Astrocyte (in vitro differentiated cells and primary cell): ENCODE results near the gene TMEM129. TPM values are rescaled to one million over a fixed set of nuclear protein-coding genes. Genes with fewer than 3 reads are reported as not detected.

Experiments
- DNase-seq: peaks from one replicate; pipeline ENCODE4 v3.0.0-alpha.2; 2010; ENCODE audit warnings: low read depth
- FAIRE-seq: peaks from 2 replicates; lab custom pipeline; 2011; peaks lifted over from hg19 to GRCh38; lab: Jason Lieb, UNC
- H2AFZ ChIP-seq: 2 replicates; pipeline ENCODE4 v1.6.0; 2012; ENCODE audit warnings: low read depth, low read length, inconsistent platforms
- H3K27ac ChIP-seq: 2 replicates; pipeline ENCODE4 v1.5.1; 2011; ENCODE audit warnings: low read depth, low read length, inconsistent platforms
- H3K27me3 ChIP-seq: 2 replicates; pipeline ENCODE4 v1.6.0; 2011; ENCODE audit warnings: low read length, inconsistent platforms; ENCODE audit not compliant: insufficient read depth
- H3K36me3 ChIP-seq: 2 replicates; pipeline ENCODE4 v1.5.1; 2011; ENCODE audit warnings: low read length, inconsistent platforms; ENCODE audit not compliant: insufficient read depth
- H3K4me1 ChIP-seq: 2 replicates; pipeline ENCODE4 v1.5.1; 2011; ENCODE audit warnings: low read length, inconsistent platforms; ENCODE audit not compliant: insufficient read depth
- H3K4me2 ChIP-seq: 2 replicates; pipeline ENCODE4 v1.6.0; 2012; ENCODE audit warnings: low read length, inconsistent platforms
- H3K4me3 ChIP-seq: 2 replicates; pipeline ENCODE4 v1.5.1; 2011; ENCODE audit warnings: low read depth, mild to moderate bottlenecking, low read length, inconsistent platforms; ENCODE audit not compliant: insufficient read depth
- H3K79me2 ChIP-seq: 2 replicates; pipeline ENCODE4 v1.6.0; 2012; ENCODE audit warnings: mild to moderate bottlenecking, low read length, inconsistent platforms; ENCODE audit not compliant: insufficient read depth
- H3K9ac ChIP-seq: 2 replicates; pipeline ENCODE4 v1.6.0; 2012; ENCODE audit warnings: mild to moderate bottlenecking, low read length, inconsistent platforms
- H3K9me3 ChIP-seq: 2 replicates; pipeline ENCODE4 v1.5.1; 2012; ENCODE audit warnings: low read depth, mild to moderate bottlenecking, low read length, inconsistent platforms; ENCODE audit not compliant: insufficient read depth
- H4K20me1 ChIP-seq: 2 replicates; pipeline ENCODE4 v1.6.0; 2012; ENCODE audit warnings: low read length, inconsistent platforms; ENCODE audit not compliant: insufficient read depth
- H3K27ac Mint-ChIP-seq: one replicate; pipeline ENCODE4 v1.8.0; 2021; ENCODE audit warnings: mild to moderate bottlenecking, mixed read lengths; ENCODE audit not compliant: unreplicated experiment
- H3K27me3 Mint-ChIP-seq: one replicate; pipeline ENCODE4 v1.8.0; 2021; ENCODE audit warnings: low read depth, mixed read lengths; ENCODE audit not compliant: unreplicated experiment
- H3K36me3 Mint-ChIP-seq: one replicate; pipeline ENCODE4 v1.8.0; 2021; ENCODE audit warnings: low read depth, mixed read lengths; ENCODE audit not compliant: unreplicated experiment
- H3K4me1 Mint-ChIP-seq: one replicate; pipeline ENCODE4 v1.8.0; 2021; ENCODE audit warnings: low read depth, mixed read lengths; ENCODE audit not compliant: unreplicated experiment
- H3K4me3 Mint-ChIP-seq: one replicate; pipeline ENCODE4 v1.8.0; 2021; ENCODE audit warnings: mild to moderate bottlenecking, moderate library complexity, mixed read lengths; ENCODE audit not compliant: unreplicated experiment
- H3K9me3 Mint-ChIP-seq: one replicate; pipeline ENCODE4 v1.8.0; 2021; ENCODE audit warnings: mild to moderate bottlenecking, mixed read lengths; ENCODE audit not compliant: unreplicated experiment
- EZH2 ChIP-seq: IDR thresholded peaks from 2 replicates; pipeline ENCODE4 v1.6.1; 2012; ENCODE audit warnings: mild to moderate bottlenecking, low read length, inconsistent platforms; ENCODE audit not compliant: insufficient read depth
- total RNA-seq: library from RNA; stranded (reverse); gene quantifications from 2 replicates; pipeline ENCODE4 v1.2.1, GENCODE V29; 2021
- TF ChIP-seq, protein P1 (sequence below): IDR thresholded peaks from 2 replicates; pipeline ENCODE4 v1.5.1; 2011; ENCODE audit warnings: low read depth, mild to moderate bottlenecking, inconsistent platforms, low read length, moderate library complexity; ENCODE audit not compliant: insufficient read depth

TMEM129 gene
- total RNA-seq, 1 donor from 2014 or later, result 26.8 TPM

DNA sequence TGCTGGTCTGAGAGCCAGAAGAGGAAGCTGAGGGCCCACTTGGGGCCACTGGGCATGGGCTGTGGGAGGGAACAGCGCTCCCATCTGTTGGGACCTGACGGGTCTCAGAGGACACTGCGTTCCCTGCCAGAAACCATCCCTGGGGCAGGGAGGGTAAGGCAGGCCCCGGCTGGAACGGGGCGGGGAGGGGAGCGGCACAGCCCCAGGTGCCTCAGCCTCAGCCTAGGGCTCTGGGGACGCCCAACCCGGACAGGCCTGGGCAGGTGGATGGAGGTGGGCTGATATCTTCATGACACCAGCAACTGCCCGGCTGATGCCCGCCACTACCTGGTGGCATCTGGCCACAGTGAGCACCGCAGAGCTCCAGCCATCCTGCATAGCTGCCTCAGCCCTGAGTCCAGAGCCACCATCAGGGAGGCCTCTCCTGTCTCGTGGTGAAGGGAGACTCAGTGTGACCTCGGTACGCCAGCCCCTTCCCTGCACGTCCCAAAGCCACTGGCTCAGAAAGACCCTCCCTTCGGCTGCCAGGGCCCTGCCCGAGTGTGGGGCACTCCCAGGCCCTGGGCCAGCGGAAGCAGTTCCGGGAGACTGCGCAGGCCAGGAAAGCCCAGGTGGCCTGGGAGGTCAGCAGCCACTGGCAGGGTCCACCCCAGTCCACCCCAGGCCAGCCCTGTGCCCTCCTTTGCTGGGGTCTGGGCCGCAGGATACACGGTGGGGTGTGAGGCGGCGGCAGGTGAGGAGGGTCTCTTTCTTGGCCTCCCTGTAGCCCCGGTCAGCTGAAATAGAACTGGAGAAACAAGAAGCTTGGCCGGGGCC is 37.4 kb upstream of the TMEM129 start:
- Histone ChIP-seq H3K4me3 (no peak overlapping the region), H2AFZ (no peak overlapping the region), H3K27ac (no peak overlapping the region), H3K4me1 (no peaks in the 10 kb centered on the region), H3K4me2 (no peak overlapping the region), H3K79me2 (no peaks in the 10 kb centered on the region), H3K27me3 (no peaks in the 10 kb centered on the region), H3K9ac (no peak overlapping the region), H3K36me3 (no peaks in the 10 kb centered on the region), H3K9me3 (no peaks in the 10 kb centered on the region), H4K20me1 (no peaks in the 10 kb centered on the region)
- no peak for TF ChIP-seq EZH2
- TF ChIP-seq, protein P1, sequence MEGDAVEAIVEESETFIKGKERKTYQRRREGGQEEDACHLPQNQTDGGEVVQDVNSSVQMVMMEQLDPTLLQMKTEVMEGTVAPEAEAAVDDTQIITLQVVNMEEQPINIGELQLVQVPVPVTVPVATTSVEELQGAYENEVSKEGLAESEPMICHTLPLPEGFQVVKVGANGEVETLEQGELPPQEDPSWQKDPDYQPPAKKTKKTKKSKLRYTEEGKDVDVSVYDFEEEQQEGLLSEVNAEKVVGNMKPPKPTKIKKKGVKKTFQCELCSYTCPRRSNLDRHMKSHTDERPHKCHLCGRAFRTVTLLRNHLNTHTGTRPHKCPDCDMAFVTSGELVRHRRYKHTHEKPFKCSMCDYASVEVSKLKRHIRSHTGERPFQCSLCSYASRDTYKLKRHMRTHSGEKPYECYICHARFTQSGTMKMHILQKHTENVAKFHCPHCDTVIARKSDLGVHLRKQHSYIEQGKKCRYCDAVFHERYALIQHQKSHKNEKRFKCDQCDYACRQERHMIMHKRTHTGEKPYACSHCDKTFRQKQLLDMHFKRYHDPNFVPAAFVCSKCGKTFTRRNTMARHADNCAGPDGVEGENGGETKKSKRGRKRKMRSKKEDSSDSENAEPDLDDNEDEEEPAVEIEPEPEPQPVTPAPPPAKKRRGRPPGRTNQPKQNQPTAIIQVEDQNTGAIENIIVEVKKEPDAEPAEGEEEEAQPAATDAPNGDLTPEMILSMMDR, result no peak
- Mint-ChIP-seq H3K4me1 (no peaks in the 10 kb centered on the region), H3K27ac (no peak overlapping the region), H3K9me3 (no peaks in the 10 kb centered on the region), H3K36me3 (no peaks in the 10 kb centered on the region), H3K4me3 (no peak overlapping the region), H3K27me3 (peaks cover 4% of the 10 kb centered on the region)
- DNase-seq (no peak), FAIRE-seq (no peak)

DNA sequence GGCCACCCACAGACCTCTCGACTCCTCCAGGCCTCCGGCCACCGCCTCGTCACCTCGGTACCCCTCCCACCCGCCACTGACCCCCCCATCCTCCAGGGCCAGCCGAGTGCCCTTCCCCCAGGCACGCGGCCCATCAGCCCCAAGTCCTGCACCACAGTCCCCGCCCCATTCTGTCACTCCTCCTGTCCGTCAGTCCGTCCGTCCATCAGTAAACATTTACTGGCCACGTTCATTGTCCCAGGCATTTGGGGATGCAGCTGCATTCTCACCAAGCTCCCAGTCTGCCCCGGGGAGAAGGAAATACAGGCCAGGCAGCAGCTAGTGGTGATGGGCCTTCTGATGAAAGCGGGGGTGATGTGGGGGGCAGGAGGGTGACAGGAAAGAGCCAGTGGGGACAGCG is 36.7 kb upstream of the TMEM129 start:
- no peaks in the 10 kb centered on the region for H3K4me1 ChIP-seq
- Mint-ChIP-seq H3K4me3 (no peak overlapping the region), H3K27ac (no peak overlapping the region), H3K36me3 (no peaks in the 10 kb centered on the region), H3K27me3 (peaks cover 4% of the 10 kb centered on the region), H3K4me1 (no peaks in the 10 kb centered on the region), H3K9me3 (no peaks in the 10 kb centered on the region)
- H4K20me1 ChIP-seq, result no peaks in the 10 kb centered on the region
- no peaks in the 10 kb centered on the region for H3K79me2 ChIP-seq
- H3K36me3 ChIP-seq, result no peaks in the 10 kb centered on the region
- no peak overlapping the region for H2AFZ ChIP-seq
- no peak for DNase-seq
- TF ChIP-seq EZH2, result no peak
- TF ChIP-seq, protein P1, result no peak
- no peaks in the 10 kb centered on the region for H3K9me3 ChIP-seq
- H3K9ac ChIP-seq, result no peak overlapping the region
- H3K4me3 ChIP-seq, result no peak overlapping the region
- no peaks in the 10 kb centered on the region for H3K27me3 ChIP-seq
- FAIRE-seq, result no peak
- H3K4me2 ChIP-seq, result no peak overlapping the region
- no peak overlapping the region for H3K27ac ChIP-seq
